Thyroid gland (tissue), 4 donors: ENCODE measurements around the gene OPTC.

Experiments
- CTCF ChIP-seq, 6 experiments: fragments of 200-600 bp in 3 of 6; fragments of 450-650 bp in 3 of 6; sonication (generic) in 3 of 6; IDR thresholded peaks; one replicate each; pipeline ENCODE4 v1.5.1; 2016 to 2019; ENCODE audit warnings: antibody characterized with exemption in 6 of 6, mild to moderate bottlenecking in 2 of 6, inconsistent platforms in 1 of 6, moderate library complexity in 1 of 6
- POLR2A ChIP-seq, 2 donors: fragments of 450-650 bp; IDR thresholded peaks; one replicate each; pipeline ENCODE4 v1.6.1; 2017; ENCODE audit warnings: antibody characterized with exemption in 2 of 2, mild to moderate bottlenecking in 2 of 2, moderate library complexity in 1 of 2

- TF ChIP-seq CTCF (IDR thresholded peaks at IDR 0.05) (no peak), POLR2A (IDR thresholded peaks at IDR 0.05) (no peak)
Measured at GRCh38 chr1:203500279-203500678, 6.3 kb downstream of the OPTC start.
